ENCODE data around the gene IRF4.

The IRF4 gene

GRCh38 chr6:394641-395289, 3.2 kb downstream of the IRF4 start:
- no peak overlapping the region for H3K4me3 ChIP-seq (ENCODE audit: low read depth, low read length)
- DNase-seq (ENCODE audit: low read depth): no peak
- TF ChIP-seq, protein P1, sequence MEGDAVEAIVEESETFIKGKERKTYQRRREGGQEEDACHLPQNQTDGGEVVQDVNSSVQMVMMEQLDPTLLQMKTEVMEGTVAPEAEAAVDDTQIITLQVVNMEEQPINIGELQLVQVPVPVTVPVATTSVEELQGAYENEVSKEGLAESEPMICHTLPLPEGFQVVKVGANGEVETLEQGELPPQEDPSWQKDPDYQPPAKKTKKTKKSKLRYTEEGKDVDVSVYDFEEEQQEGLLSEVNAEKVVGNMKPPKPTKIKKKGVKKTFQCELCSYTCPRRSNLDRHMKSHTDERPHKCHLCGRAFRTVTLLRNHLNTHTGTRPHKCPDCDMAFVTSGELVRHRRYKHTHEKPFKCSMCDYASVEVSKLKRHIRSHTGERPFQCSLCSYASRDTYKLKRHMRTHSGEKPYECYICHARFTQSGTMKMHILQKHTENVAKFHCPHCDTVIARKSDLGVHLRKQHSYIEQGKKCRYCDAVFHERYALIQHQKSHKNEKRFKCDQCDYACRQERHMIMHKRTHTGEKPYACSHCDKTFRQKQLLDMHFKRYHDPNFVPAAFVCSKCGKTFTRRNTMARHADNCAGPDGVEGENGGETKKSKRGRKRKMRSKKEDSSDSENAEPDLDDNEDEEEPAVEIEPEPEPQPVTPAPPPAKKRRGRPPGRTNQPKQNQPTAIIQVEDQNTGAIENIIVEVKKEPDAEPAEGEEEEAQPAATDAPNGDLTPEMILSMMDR (IDR thresholded peaks at IDR 0.05; ENCODE audit: control insufficient read depth, extremely low read depth, insufficient read depth): no peak

- DNase-seq (ENCODE audit: low read depth): no peak
- TF ChIP-seq, protein P1 (IDR thresholded peaks at IDR 0.05; ENCODE audit: control insufficient read depth, extremely low read depth, insufficient read depth): no peak
- no peak overlapping the region for H3K4me3 ChIP-seq (ENCODE audit: low read depth, low read length)
Measured at GRCh38 chr6:395432-396125, 4.0 kb downstream of the IRF4 start.

DNA sequence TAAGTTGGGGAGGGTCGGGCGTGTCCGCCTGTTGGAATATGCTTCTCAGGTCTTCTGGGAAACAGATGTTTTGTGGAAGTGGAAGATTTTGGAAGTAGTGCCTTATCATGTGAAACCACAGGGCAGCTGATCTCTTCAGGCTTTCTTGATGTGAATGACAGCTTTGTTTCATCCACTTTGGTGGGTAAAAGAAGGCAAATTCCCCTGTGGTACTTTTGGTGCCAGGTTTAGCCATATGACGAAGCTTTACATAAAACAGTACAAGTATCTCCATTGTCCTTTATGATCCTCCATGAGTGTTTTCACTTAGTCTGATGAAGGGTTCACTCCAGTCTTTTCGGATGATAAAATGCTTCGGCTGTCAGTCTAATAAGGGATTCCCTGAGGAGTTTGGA, 4.6 kb downstream of the IRF4 start:
- H3K4me3 ChIP-seq (ENCODE audit: low read depth, low read length): no peak overlapping the region
- TF ChIP-seq, protein P1 (IDR thresholded peaks at IDR 0.05; ENCODE audit: control insufficient read depth, extremely low read depth, insufficient read depth): no peak
- DNase-seq (ENCODE audit: low read depth): no peak

GRCh38 chr6:397056-397455, 5.5 kb downstream of the IRF4 start:
- TF ChIP-seq, protein P1 (IDR thresholded peaks at IDR 0.05; ENCODE audit: control insufficient read depth, extremely low read depth, insufficient read depth): no peak
- no peak for DNase-seq (ENCODE audit: low read depth)

GRCh38 chr6:397604-398003, 6.1 kb downstream of the IRF4 start:
- no peak overlapping the region for H3K4me3 ChIP-seq (ENCODE audit: low read depth, low read length)
- TF ChIP-seq, protein P1 (IDR thresholded peaks at IDR 0.05; ENCODE audit: control insufficient read depth, extremely low read depth, insufficient read depth): no peak
- no peak for DNase-seq (ENCODE audit: low read depth)

More at GRCh38 chr6:397056-397455, 5.5 kb downstream of the IRF4 start:
- no peak overlapping the region for H3K4me3 ChIP-seq (ENCODE audit: low read depth, low read length)

DNA sequence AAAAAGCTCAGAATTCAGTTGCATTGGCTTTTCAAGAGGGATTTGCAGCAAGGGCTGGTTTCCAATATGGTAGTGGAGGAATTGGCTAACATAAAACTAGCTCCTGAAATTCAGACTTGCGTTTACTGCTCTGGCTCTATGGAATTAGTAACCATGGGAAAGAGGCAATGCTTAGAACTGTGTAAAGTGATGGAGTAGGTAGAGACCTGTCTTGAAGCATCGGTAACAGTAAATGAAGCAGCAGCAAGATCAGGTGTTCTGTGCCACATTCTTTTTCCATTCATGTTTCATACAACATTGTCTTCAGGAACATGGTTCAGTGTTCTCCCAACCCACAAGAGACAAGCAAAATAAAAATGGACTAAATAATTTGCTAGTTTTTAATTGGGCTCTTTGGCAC, 6.5 kb downstream of the IRF4 start:
- DNase-seq (ENCODE audit: low read depth): no peak
- TF ChIP-seq, protein P1 (IDR thresholded peaks at IDR 0.05; ENCODE audit: control insufficient read depth, extremely low read depth, insufficient read depth): no peak
- H3K4me3 ChIP-seq (ENCODE audit: low read depth, low read length): no peak overlapping the region
